Colonic mucosa (tissue), 4 donors: ENCODE data around the gene DNAJB13. TPM values are rescaled to one million over a fixed set of nuclear protein-coding genes. Genes with fewer than 3 reads are reported as not detected.
A peak's percentile ranks its signal among the peaks of the same experiment; 100 is the strongest.
"Not testable (repeated sequence)": the region's sequence is repeated elsewhere in the genome, so short reads cannot be mapped to it uniquely, and the experiment has no call there.

Experiments used
- DNase-seq: peaks from one replicate; pipeline ENCODE4 v3.0.0-alpha.2; 2020
- H3K27ac ChIP-seq: fragments of 200-600 bp; one replicate; pipeline ENCODE4 v1.8.0; 2021
- H3K27me3 ChIP-seq: fragments of 200-600 bp; one replicate; pipeline ENCODE4 v1.8.0; 2021
- H3K36me3 ChIP-seq: fragments of 200-600 bp; one replicate; pipeline ENCODE4 v1.8.0; 2021
- H3K4me1 ChIP-seq: fragments of 200-600 bp; one replicate; pipeline ENCODE4 v1.8.0; 2021; ENCODE audit warnings: mild to moderate bottlenecking
- H3K4me3 ChIP-seq: fragments of 200-600 bp; one replicate; pipeline ENCODE4 v1.8.0; 2021
- H3K9ac ChIP-seq, 2 donors: one replicate each; pipeline ENCODE4 v1.7.0; 2013; ENCODE audit warnings: control low read depth in 2 of 2, low read depth in 2 of 2, low read length in 2 of 2
- H3K9me3 ChIP-seq: fragments of 200-600 bp; one replicate; pipeline ENCODE4 v1.8.0; 2021
- intact Hi-C: fragments of 100-400 bp; cut with DNase I; formaldehyde crosslinking; loops from one replicate; pipeline ENCODE4 v1.14.1; 2022
- total RNA-seq, 2 donors: library from RNA; stranded (reverse); fragmentation: NEBNext Ultra II Directional in 1 of 2; extraction: Animal tissue kit (Norgen Biotek cat#: 25700) in 1 of 2; gene quantifications; one replicate each; pipeline ENCODE4 v1.2.1, GENCODE V29; 2021
- TF ChIP-seq, protein P1 (sequence below): fragments of 200-600 bp; IDR thresholded peaks from one replicate; pipeline ENCODE4 v1.8.0; 2022; ENCODE audit warnings: antibody characterized with exemption, mild to moderate bottlenecking
- donor health status: healthy.
- donor health status: DM: no; HTN: no; CAD: no.
- donor health status: DM: no; HTN: no; CAD: no.

The DNAJB13 gene
- total RNA-seq, 2 donors from 2014 or later = not detected

DNA sequence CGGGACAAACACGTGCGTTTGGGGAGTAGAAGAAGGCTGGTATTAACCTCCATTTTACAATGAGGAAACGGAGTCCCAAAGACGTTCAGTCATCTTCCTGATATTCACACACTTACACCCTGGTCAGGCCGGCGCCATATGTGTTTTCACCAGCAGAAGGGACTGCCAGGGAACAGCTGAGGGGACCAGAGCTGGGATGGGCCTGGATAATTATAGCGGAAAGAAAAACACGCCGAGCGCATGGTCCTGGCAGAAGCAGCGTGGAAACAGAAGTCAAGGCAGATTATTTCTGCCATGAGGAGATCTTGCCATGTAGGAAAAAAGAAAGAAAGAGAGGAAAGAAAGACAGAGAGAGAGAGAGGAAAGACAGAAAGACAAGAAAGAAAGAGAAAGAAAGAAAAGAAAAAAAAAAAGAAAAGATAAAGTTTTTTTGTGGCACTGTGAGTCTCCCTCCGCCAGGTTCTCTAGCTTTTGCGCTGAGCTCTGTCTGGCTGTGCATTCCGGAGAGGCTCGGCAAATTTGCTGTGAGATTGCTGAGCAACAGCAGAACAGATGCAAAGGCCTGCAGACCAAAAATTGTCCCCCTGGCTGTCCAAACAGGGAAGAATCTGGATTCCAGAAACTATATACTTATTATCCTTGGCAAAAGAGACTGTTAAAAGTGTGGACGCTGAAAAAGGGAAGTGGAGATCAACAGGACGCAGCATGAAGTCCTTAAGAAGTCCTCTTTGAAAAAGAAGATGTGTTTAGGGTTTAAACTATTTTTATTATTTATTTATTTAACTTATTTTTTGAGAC is 33.1 kb downstream of the DNAJB13 start:
- no peak for DNase-seq
- TF ChIP-seq, protein P1, sequence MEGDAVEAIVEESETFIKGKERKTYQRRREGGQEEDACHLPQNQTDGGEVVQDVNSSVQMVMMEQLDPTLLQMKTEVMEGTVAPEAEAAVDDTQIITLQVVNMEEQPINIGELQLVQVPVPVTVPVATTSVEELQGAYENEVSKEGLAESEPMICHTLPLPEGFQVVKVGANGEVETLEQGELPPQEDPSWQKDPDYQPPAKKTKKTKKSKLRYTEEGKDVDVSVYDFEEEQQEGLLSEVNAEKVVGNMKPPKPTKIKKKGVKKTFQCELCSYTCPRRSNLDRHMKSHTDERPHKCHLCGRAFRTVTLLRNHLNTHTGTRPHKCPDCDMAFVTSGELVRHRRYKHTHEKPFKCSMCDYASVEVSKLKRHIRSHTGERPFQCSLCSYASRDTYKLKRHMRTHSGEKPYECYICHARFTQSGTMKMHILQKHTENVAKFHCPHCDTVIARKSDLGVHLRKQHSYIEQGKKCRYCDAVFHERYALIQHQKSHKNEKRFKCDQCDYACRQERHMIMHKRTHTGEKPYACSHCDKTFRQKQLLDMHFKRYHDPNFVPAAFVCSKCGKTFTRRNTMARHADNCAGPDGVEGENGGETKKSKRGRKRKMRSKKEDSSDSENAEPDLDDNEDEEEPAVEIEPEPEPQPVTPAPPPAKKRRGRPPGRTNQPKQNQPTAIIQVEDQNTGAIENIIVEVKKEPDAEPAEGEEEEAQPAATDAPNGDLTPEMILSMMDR = no peak
- Histone ChIP-seq H3K27me3 (no peaks in the 10 kb centered on the region), H3K4me1 (peaks cover 7% of the 10 kb centered on the region), H3K9ac (peak overlapping the region; percentile 65 to 74), H3K4me3 (peak overlapping the region; percentile 53), H3K36me3 (no peaks in the 10 kb centered on the region), H3K9me3 (no peaks in the 10 kb centered on the region), H3K27ac (peak overlapping the region; percentile 82)
- intact Hi-C loops = no loop called here

GRCh38 chr11:73985661-73986060 is 34.8 kb downstream of the DNAJB13 start:
- DNase-seq, H3K4me3 ChIP-seq, H3K27me3 ChIP-seq, H3K4me1 ChIP-seq, H3K27ac ChIP-seq, H3K9me3 ChIP-seq, H3K36me3 ChIP-seq, H3K9ac ChIP-seq, intact Hi-C loops: not testable (repeated sequence)

- Histone ChIP-seq H3K9me3 (no peaks in the 10 kb centered on the region), H3K27ac (no peak overlapping the region), H3K27me3 (no peaks in the 10 kb centered on the region), H3K4me3 (no peak overlapping the region), H3K4me1 (no peaks in the 10 kb centered on the region), H3K9ac (no peak overlapping the region), H3K36me3 (no peaks in the 10 kb centered on the region)
- intact Hi-C loops = no loop called here
- no peak for DNase-seq
- TF ChIP-seq, protein P1 = no peak
Measured at GRCh38 chr11:73988227-73988626, 37.4 kb downstream of the DNAJB13 start.

- no peaks in the 10 kb centered on the region for H3K4me1 ChIP-seq
- H3K9ac ChIP-seq = no peak overlapping the region
- no peaks in the 10 kb centered on the region for H3K9me3 ChIP-seq
- H3K27me3 ChIP-seq = no peaks in the 10 kb centered on the region
- no peaks in the 10 kb centered on the region for H3K36me3 ChIP-seq
- no peak overlapping the region for H3K27ac ChIP-seq
- TF ChIP-seq, protein P1 = no peak
- intact Hi-C loops = no loop called here
- no peak for DNase-seq
- no peak overlapping the region for H3K4me3 ChIP-seq
Measured at GRCh38 chr11:73989156-73989555, 38.3 kb downstream of the DNAJB13 start.

- no peaks in the 10 kb centered on the region for H3K27me3 ChIP-seq
- TF ChIP-seq, protein P1 = no peak
- H3K9me3 ChIP-seq = no peaks in the 10 kb centered on the region
- H3K27ac ChIP-seq = no peak overlapping the region
- H3K4me1 ChIP-seq = no peaks in the 10 kb centered on the region
- H3K36me3 ChIP-seq = no peaks in the 10 kb centered on the region
- DNase-seq = no peak
- H3K4me3 ChIP-seq = no peak overlapping the region
- intact Hi-C loops = no loop called here
- no peak overlapping the region for H3K9ac ChIP-seq
Measured at GRCh38 chr11:73990730-73991129, 39.9 kb downstream of the DNAJB13 start.

DNA sequence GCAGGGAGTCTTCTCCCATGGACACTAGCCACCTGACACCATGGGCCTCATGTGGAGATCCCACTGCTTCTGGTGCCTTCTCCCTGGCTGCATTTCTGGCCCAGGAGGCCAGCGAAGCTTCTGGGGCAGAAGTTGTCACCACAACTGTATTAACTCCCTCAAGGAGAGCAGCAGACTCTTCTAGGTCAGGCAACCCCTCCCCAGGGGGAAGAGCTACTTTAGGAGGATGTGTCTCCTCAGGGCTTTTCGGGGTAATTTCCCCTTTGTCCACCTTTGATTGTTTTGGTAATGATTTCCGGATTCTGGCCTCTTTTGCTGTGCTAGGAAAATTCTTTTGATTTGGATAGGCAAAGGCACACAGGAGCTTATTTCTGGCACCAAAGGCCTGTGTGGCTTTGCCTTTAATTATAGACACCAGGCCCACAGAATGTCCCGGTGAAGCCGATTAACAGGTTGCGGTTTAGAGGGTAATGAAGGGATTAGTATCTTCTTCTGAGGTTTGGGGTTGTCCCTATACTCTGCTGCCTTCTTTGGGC is 40.7 kb downstream of the DNAJB13 start:
- H3K4me3 ChIP-seq = no peak overlapping the region
- no peaks in the 10 kb centered on the region for H3K36me3 ChIP-seq

More for the DNA sequence above, 40.7 kb downstream of the DNAJB13 start:
- Histone ChIP-seq H3K27me3 (no peaks in the 10 kb centered on the region), H3K9me3 (no peaks in the 10 kb centered on the region), H3K9ac (no peak overlapping the region), H3K27ac (no peak overlapping the region), H3K4me1 (no peaks in the 10 kb centered on the region)
- DNase-seq = no peak
- intact Hi-C loops = no loop called here
- TF ChIP-seq, protein P1 = no peak
